ENCODE results near the gene TMEM63B. TPM values are rescaled to one million over a fixed set of nuclear protein-coding genes. Genes with fewer than 3 reads are reported as not detected.
"Not testable (repeated sequence)": the region's sequence is repeated elsewhere in the genome, so short reads cannot be mapped to it uniquely, and the experiment has no call there.

Gene TMEM63B
- total RNA-seq, 4 donors from 2014 or later, result 11.3 to 32.0 (median 23.9) TPM

GRCh38 chr6:44189257-44189656 is 61.9 kb downstream of the TMEM63B start:
- WGBS, 2 donors (ENCODE audit: low coverage in 1 of 2), result 60% methylated on average over 1 of the region's 2 CpGs; no CpG with 5 or more reads in 1 of the 2 donors
- H3K27ac ChIP-seq, result no peak overlapping the region
- H3K36me3 ChIP-seq, result no peaks in the 10 kb centered on the region
- ATAC-seq, result no peak
- no peaks in the 10 kb centered on the region for H3K4me1 ChIP-seq
- TF ChIP-seq POLR2AphosphoS5 (IDR thresholded peaks at IDR 0.05), result no peak
- no peak for TF ChIP-seq CTCF (IDR thresholded peaks at IDR 0.05)
- no peak for TF ChIP-seq EP300 (IDR thresholded peaks at IDR 0.05)
- no peak for TF ChIP-seq POLR2A (IDR thresholded peaks at IDR 0.05)
- H3K27me3 ChIP-seq, result no peaks in the 10 kb centered on the region
- H3K4me3 ChIP-seq, result no peak overlapping the region
- H3K9me3 ChIP-seq, result no peaks in the 10 kb centered on the region

- WGBS, 2 donors (ENCODE audit: low coverage in 1 of 2), result 38 to 63% methylated on average over 2 of the region's 2 CpGs
- no peak for ATAC-seq
- H3K4me3 ChIP-seq, result no peak overlapping the region
- no peaks in the 10 kb centered on the region for H3K9me3 ChIP-seq
- no peaks in the 10 kb centered on the region for H3K4me1 ChIP-seq
- no peaks in the 10 kb centered on the region for H3K36me3 ChIP-seq
- no peaks in the 10 kb centered on the region for H3K27me3 ChIP-seq
- H3K27ac ChIP-seq, result no peak overlapping the region
- TF ChIP-seq CTCF (IDR thresholded peaks at IDR 0.05) (no peak), EP300 (IDR thresholded peaks at IDR 0.05) (no peak), POLR2AphosphoS5 (IDR thresholded peaks at IDR 0.05) (no peak), POLR2A (IDR thresholded peaks at IDR 0.05) (no peak)
Measured at GRCh38 chr6:44190715-44191114, 63.4 kb downstream of the TMEM63B start.

GRCh38 chr6:44192428-44193041 is 65.2 kb downstream of the TMEM63B start:
- Histone ChIP-seq H3K36me3 (no peaks in the 10 kb centered on the region), H3K9me3 (no peaks in the 10 kb centered on the region), H3K27me3 (no peaks in the 10 kb centered on the region), H3K27ac (peak overlapping the region in 2 of 4 donors; percentile 14 to 40), H3K4me3 (peak overlapping the region in 1 of 2 donors; percentile 14), H3K4me1 (no peaks in the 10 kb centered on the region)
- no peak for ATAC-seq
- WGBS, 2 donors (ENCODE audit: low coverage in 1 of 2), result 50 to 70% methylated on average over 4 to 10 of the region's 10 CpGs
- TF ChIP-seq POLR2AphosphoS5 (IDR thresholded peaks at IDR 0.05), result no peak
- no peak for TF ChIP-seq CTCF (IDR thresholded peaks at IDR 0.05)
- TF ChIP-seq POLR2A (IDR thresholded peaks at IDR 0.05), result no peak
- no peak for TF ChIP-seq EP300 (IDR thresholded peaks at IDR 0.05)

- Histone ChIP-seq H3K4me1 (no peaks in the 10 kb centered on the region), H3K36me3 (no peaks in the 10 kb centered on the region), H3K27ac (no peak overlapping the region), H3K4me3 (no peak overlapping the region), H3K9me3 (no peaks in the 10 kb centered on the region), H3K27me3 (no peaks in the 10 kb centered on the region)
- TF ChIP-seq CTCF (IDR thresholded peaks at IDR 0.05) (no peak), EP300 (IDR thresholded peaks at IDR 0.05) (no peak), POLR2A (IDR thresholded peaks at IDR 0.05) (no peak)
- ATAC-seq, result no peak
- 75 to 85% methylated on average over 2 to 5 of the region's 8 CpGs for WGBS, 2 donors (ENCODE audit: low coverage in 1 of 2)
Measured at GRCh38 chr6:44193307-44193910, 66.1 kb downstream of the TMEM63B start.

- H3K4me3 ChIP-seq, result no peak overlapping the region
- H3K36me3 ChIP-seq, result no peaks in the 10 kb centered on the region
- no peaks in the 10 kb centered on the region for H3K27me3 ChIP-seq
- TF ChIP-seq EP300 (IDR thresholded peaks at IDR 0.05) (no peak), POLR2A (IDR thresholded peaks at IDR 0.05) (no peak), CTCF (IDR thresholded peaks at IDR 0.05) (no peak), POLR2AphosphoS5 (IDR thresholded peaks at IDR 0.05) (no peak)
- H3K27ac ChIP-seq, result no peak overlapping the region
- WGBS, 2 donors (ENCODE audit: low coverage in 1 of 2), result 87 to 100% methylated on average over 1 to 4 of the region's 5 CpGs
- ATAC-seq, result no peak
- H3K4me1 ChIP-seq, result no peaks in the 10 kb centered on the region
- no peaks in the 10 kb centered on the region for H3K9me3 ChIP-seq
Measured at GRCh38 chr6:44194326-44194725, 67.0 kb downstream of the TMEM63B start.

GRCh38 chr6:44196351-44196750 is 69.0 kb downstream of the TMEM63B start:
- not testable (repeated sequence) for H3K27me3 ChIP-seq, H3K36me3 ChIP-seq, H3K27ac ChIP-seq, H3K4me3 ChIP-seq, H3K4me1 ChIP-seq, H3K9me3 ChIP-seq, ATAC-seq
- WGBS, 2 donors (ENCODE audit: low coverage in 1 of 2), result 86 to 100% methylated on average over 1 to 7 of the region's 11 CpGs
